GM18505 (cell line): ENCODE data around the gene IRAK1BP1.
"Not testable (repeated sequence)": the region's sequence is repeated elsewhere in the genome, so short reads cannot be mapped to it uniquely, and the experiment has no call there.

Experiments used
- ATAC-seq: cut with Tn5 transposase; IDR thresholded peaks from one replicate; pipeline ENCODE4 v1.9.1; 2021; ENCODE audit not compliant: unreplicated experiment
- POLR2A ChIP-seq: IDR thresholded peaks from 4 replicates; pipeline ENCODE4 v1.6.1; 2011; ENCODE audit warnings: borderline replicate concordance; ENCODE audit not compliant: insufficient read depth, insufficient read length; ENCODE audit errors: extremely low read depth

The IRAK1BP1 gene

DNA sequence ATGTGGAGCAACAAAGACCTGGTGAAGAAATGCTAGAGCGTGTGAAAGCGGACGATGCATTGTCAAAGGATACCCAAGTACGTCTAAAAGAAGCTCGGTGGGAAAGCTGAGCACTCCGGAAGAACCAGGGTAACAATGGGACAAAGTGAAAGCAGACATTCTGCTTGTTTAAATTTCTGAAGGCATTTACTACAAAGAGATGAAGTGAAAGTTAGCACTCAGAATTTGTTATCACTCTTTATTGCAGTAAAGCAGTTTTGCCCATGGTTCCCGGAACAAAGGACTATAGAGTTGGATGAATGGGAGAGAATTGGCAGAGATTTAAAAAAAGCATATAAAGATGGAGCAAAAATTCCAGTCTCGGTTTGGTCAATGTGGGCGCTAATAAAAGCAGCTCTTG lies 12.8 kb upstream of the IRAK1BP1 start:
- TF ChIP-seq POLR2A: no peak

GRCh38 chr6:78858339-78858938 lies 8.9 kb upstream of the IRAK1BP1 start:
- not testable (repeated sequence) for ATAC-seq

More for the DNA sequence above, 12.8 kb upstream of the IRAK1BP1 start:
- ATAC-seq: no peak

- TF ChIP-seq POLR2A: no peak
- ATAC-seq: no peak
Measured at GRCh38 chr6:78861509-78861908, 5.8 kb upstream of the IRAK1BP1 start.

- ATAC-seq: no peak
- TF ChIP-seq POLR2A: no peak
Measured at GRCh38 chr6:78863576-78863975, 3.8 kb upstream of the IRAK1BP1 start.

- no peak for ATAC-seq
- no peak for TF ChIP-seq POLR2A
Measured at GRCh38 chr6:78864957-78865356, 2.4 kb upstream of the IRAK1BP1 start.

DNA sequence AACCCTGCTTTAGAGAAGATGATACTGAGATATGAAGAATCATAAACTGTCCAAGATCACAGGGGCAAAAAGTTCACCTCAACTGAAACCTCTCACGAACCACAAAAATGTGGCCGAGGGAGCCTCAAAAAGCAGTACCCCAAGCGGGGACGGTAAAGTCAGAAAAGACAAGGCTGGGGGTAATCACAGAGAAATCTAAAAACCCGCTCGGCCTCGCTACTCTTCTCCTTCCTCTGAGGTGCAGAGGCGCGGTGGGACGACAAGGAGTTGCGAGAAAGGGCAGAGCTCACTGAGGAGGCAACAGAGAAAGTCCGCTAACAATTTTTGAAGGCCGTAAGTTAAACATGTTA lies 356 bp upstream of the IRAK1BP1 start:
- TF ChIP-seq POLR2A: no peak

GRCh38 chr6:78868116-78868515 lies 765 bp downstream of the IRAK1BP1 start:
- TF ChIP-seq POLR2A: no peak
- no peak for ATAC-seq

More for the DNA sequence above, 356 bp upstream of the IRAK1BP1 start:
- peak; percentile 32 for ATAC-seq

DNA sequence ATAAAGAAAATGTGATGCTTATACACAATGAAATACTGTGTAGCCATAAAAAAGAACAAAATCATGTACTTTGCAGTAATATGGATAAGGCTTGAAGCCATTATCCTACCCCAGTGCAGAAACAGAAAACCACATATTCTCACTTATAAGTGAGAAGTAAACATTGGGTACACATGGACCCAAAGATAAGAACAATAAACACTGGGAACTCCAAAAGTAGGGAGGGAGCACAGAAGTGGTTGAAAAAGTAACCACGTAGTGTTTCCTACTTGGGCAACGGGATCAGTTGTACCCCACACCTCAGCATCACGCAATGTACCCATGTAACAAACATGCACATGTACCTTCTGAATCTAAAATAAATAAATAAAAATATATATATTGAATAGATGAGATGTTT lies 8.2 kb downstream of the IRAK1BP1 start:
- no peak for TF ChIP-seq POLR2A
- no peak for ATAC-seq

DNA sequence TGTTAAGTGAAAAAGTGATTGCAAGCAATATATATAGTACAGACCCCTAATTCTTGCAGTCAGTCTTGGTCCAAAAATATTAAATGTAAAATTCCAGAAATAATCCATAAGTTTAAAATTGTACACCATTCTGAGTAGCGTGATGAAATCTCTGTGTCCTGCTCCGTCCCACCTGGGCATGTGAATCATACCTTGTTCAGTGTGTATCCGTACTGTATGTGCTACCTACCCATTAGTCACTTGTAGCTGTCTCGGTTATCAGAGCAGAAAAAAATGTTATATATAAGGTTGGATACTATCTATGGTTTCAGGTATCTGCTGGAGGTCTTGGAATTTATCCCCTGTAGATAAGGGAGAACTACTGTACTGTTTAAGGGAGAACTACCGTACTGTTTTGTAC lies 16.3 kb downstream of the IRAK1BP1 start:
- ATAC-seq: no peak
- TF ChIP-seq POLR2A: no peak

DNA sequence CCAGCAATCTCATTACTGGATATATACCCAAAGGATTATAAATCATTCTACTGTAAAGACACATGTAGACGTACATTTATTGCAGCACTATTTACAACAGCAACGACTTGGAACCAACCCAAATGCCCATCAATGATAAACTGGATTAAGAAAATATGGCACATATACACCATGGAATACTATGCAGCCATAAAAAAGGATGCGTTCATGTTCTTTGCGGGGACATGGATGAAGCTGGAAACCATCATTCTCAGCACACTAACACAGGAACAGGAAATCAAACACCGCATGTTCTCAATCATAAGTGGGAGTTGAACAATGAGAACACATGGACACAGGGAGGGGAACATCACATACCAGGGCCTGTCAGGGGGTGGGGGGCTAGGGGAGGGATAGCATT lies 22.6 kb downstream of the IRAK1BP1 start:
- ATAC-seq: not testable (repeated sequence)

- no peak for ATAC-seq
- TF ChIP-seq POLR2A: no peak
Measured at GRCh38 chr6:78896227-78896626, 28.9 kb downstream of the IRAK1BP1 start.

- no peak for TF ChIP-seq POLR2A
- ATAC-seq: no peak
Measured at GRCh38 chr6:78908621-78909020, 41.3 kb downstream of the IRAK1BP1 start.

GRCh38 chr6:78909391-78909790 lies 42.0 kb downstream of the IRAK1BP1 start:
- no peak for ATAC-seq
- no peak for TF ChIP-seq POLR2A

DNA sequence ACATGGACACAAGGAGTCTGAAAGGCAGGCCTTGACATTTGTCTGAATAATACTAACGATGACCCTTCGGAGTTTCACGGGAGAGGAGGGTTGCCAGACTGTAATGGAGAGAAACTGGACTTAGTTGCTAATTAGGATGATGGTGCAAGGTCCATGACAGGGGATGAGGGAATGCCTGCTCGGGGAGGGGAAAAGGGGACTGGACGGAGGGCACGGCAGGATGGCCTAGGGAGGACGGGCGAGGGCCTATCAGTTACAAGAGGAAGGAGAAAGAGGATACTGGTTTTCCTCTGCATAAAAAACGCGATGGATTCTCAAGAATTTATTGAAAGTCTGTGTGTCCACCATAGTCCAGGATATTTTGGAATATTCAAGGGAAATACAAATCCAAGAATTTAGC lies 42.7 kb downstream of the IRAK1BP1 start:
- no peak for TF ChIP-seq POLR2A
- no peak for ATAC-seq

GRCh38 chr6:78910591-78911171 lies 43.3 kb downstream of the IRAK1BP1 start:
- peak; percentile 63 for ATAC-seq
- no peak for TF ChIP-seq POLR2A
